Hematopoietic multipotent progenitor cell treated with erythropoietin and hydrocortisone succinate and interleukin-3 and kit ligand, for 17 days (in vitro differentiated cells): ENCODE measurements around the gene CREB3L2.
"Not testable (repeated sequence)": the region's sequence is repeated elsewhere in the genome, so short reads cannot be mapped to it uniquely, and the experiment has no call there.

Experiments
- DNase-seq: peaks from one replicate; pipeline ENCODE4 v3.0.0-alpha.2; 2015; ENCODE audit warnings: low spot score

Gene CREB3L2

DNA sequence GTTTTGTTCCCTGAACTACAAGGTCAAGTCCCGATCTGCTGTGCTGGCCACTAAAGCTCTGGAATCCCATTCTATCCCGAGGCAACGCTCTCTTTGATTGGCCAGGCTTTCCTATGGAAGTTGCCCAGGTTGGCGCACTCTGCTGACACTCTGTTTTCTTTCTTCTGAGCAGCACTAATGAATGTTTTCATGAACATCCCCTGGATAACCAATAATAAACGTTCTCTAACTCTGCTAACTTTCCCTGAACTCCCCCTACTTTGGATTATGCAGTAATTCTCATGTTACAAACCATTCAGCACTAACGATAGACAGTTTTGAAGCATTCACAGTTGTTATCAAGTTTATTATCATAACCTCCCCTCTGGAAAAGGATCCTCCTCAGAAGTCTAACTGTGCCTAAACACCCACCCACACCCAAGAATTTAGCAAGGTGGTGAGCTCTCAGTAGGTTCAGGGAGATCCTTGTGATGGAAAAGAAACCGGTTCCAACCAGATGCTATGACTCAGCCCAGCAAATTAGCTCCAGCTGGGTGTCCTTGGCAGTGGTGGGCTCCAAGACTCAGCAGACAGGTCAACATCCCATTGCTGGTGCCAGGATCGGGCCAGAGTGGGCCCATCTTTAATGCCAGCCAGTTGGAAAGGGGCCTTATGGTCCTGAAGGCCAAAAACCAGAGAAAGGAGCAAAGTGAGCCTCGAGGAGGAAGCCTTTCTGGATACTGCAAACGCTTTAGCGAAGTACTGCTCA lies 68.4 kb downstream of the CREB3L2 start:
- no peak for DNase-seq

DNA sequence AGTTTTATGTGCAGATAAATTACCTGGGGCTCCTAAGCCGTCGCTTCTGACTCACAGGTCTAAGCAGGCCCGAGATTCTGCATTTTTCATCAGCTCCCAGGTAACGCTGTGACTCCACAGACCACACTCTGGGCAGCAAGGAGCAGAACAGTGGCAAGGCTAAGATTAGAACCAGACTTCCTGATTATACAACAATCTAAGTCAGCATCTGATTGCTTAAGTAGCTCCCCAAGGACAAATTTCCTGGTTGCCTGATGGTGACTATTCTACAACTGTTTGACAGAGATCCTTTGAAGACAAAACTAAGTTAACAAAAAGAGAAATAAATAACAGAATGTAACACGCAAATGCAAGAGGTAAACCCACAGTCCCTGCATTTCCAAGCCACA lies 69.0 kb downstream of the CREB3L2 start:
- DNase-seq: no peak

DNA sequence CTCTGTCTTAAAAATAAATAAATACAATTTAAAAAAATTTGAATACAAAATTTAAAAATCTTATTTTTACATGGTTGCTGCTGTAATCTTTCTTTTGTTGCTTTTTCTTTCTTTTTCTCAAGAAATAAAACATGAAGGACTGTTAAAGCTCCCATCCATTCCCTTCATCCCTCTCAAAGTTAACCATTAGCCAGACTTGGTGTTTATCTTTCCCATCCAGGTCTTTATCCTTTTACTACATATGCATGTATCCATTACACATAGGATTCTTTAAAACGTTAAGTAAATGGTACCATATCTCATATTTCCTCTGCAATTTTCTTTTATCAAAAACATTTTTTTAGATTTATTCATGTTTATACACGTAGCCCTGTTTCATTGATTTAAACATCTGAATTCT lies 70.1 kb downstream of the CREB3L2 start:
- DNase-seq: no peak

DNA sequence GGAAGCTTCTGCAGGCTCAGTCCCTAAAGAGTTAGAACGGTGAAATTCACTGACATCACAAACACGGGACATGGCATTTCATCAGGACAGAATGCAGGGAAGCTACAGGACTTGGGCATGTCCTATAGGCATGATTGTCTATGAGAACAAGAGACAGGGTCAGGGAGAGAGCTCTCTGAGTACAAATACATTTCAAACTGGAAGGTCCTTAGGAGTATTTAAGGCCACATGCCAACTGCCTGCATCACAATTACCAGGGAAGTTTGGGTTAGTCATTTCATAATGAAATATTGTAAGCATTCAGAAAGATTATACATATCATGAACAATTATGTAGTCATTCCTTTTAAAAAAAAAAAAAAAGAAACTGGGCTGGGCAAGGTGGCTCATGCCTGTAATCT lies 71.3 kb downstream of the CREB3L2 start:
- no peak for DNase-seq

DNA sequence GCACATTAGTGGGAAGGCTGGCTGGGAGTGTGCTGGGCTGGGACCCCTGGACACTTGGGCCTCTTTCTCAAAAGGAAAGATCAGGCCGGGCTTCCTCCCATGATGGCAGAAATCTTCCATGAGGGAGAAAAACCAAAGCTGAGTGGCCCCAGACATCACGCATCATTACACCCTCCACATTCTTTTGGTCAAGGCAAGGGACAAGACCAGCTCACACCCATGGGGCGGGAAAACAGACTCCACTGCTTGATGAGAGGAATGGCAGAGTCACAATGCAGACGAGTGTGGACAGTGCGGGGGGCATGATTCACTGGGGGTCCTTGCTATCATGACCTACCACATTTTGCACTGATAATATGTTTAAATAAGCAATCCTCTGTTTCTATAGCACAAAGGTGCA lies 73.3 kb downstream of the CREB3L2 start:
- DNase-seq: no peak

DNA sequence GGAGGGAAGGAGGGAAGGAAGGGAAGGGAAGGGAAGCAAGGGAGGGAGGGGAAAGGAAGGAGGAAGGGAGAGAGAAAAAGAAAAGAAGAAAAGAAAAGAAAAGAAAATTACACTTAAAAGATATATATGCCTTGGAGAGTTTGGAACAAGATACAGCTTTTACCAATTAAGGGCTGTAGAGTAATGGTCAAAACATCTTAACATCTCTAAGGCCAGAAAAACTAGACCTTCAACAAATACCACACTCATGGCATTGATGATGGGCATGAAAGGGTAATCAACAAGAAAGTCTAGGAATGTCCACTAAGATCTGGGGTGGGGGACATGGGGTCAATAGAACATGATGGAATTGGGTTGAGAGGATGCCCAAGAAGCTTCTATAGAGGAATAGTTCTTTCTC lies 74.5 kb downstream of the CREB3L2 start:
- no peak for DNase-seq

DNA sequence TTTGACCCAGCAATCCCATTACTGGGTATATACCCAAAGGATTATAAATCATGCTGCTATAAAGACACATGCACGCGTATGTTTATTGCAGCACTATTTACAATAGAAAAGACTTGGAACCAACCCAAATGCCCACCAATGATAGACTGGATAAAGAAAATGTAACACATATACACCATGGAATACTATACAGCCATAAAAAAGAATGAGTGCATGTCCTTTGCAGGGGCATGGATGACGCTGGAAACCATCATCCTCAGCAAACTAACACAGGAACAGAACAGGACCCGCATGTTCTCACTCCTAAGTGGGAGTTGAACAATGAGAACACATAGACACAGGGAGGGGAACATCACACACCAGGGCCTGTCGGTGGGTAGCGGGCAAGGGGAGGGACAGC lies 75.7 kb downstream of the CREB3L2 start:
- DNase-seq: not testable (repeated sequence)

DNA sequence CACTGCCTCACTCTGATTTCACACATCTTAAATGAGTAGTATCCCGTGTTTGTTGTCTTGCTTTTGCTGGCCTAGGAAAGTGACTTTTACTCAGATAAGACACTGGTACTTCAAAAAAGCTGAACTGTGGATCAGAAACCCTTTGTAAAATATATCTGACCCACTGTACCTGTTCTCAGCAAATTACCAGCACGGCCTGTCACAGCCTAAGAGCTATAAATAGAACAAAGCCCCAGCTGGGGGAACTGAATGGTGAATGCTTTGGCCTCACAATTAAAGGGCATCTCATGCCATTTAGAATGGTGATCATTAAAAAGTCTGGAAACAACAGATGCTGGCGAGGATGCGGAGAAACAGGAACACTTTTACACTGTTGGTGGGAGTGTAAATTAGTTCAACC lies 76.1 kb downstream of the CREB3L2 start:
- DNase-seq: no peak

DNA sequence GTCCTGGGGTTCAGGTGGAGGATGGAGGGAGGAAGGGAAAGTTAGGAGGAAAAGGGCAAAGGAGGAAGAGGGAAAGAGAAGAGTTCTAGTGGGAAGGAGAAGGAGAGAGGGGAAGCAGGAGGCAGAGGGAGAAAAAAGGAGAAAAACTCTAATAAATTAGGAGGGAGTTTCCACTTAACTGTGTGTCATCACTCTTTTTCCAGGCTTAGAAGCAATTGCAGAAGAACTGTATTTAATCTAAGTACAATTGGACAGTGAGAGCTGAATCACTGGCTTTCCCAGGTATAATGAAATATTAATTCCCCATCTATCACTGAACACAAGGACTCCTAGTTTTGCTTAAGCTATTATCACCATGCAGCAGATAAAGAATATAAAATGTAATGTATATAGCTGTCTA lies 76.8 kb downstream of the CREB3L2 start:
- DNase-seq: no peak

DNA sequence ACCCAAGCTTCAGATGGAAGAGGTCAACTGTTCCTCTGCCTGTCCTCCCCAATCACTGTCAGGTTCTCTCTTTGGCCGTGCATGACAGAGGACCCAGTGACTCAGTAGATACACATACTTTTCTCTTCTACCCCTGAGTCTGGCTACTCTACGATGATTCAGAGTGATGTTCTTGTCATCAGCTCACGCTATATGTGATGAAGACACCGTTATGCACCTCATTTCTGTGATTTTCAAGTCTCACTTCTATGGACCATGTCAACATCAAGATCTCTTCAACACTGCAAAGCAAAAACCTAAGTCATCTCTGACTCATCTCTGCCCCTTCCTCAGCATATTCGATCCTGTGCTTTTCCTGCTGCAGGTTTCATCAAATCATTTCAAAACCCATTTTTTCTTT lies 78.5 kb downstream of the CREB3L2 start:
- no peak for DNase-seq

DNA sequence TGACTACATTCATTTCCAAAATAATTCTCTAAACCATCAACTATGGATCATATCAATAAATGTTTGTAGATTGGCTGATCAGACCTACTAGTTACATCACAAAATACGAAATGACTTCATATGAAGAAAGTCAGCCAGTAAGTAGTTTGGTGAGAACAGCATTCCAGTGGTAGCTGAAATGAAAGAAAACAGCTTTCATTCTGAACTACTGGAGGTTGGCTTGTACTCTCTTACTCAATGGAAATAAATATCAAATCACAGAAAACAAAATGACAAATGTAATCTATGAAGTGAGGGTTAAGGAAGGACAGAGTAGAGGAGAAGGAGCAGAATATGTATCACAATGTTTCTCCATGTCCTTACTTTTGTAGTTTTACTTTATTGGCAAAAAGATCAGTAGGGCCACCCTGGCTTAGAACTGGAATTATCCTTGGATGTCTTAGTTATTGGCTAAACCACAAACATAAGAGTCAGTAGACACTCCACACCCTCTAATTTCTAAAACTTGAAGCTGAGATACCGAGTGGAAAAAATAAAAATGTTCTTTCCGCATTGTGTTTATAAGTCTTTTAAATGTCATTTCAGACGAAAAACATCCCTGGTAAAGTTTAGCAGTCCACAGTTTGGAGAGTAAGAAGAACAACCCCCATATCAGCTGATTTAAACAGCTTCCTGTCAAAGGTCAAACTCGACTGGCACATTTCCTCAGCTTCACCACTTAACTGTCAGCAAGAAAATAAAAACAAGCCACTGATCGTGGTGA lies 81.1 kb downstream of the CREB3L2 start:
- no peak for DNase-seq

DNA sequence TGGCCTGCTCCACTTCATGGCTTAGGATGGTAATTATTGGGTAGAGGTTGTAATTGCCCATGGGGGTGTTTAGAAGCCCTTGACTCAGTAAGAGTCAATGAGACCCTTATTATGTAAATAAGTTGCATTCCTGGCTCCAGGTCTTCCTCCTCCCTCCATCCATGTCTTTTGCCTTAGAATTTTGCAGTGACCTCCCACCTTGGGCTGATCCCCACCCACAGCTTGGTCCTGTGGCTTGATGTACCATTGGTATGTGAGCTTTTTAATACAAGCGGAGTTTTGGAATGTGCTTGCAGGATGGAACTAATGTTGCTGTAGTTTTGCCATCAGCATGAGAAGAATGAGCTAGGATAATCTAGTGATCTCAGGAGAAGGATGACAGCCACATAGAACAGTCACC lies 81.9 kb downstream of the CREB3L2 start:
- no peak for DNase-seq

DNA sequence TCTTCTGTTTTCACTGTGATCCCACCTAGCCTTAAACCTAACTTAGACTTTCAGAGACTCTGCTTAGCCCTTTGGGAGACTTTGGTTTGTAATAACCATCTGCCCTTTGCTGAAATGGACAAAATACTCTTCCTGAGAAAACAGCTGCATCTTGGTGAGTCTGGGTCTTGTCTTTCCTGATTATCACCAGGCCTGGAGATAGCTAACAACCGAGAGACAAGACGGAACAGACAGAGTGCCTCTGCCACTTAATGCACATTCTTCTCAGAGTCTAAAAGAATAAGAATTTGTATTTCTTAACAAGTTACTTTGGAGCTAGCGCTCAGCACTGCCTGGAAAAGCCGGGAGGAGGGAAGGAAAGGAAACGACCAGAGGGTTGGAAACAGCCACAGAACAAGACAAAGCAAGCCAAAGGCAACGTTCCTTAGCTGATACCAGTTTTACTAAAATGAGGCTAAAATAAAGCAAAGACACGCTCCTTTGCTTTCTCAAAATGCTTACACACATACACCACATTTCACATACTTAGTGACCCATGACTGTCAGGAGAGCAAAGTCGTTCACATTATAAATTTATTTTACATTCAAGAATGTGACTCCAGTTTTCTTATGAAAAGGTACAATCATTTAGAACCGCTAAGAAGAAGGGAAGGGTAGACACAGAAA lies 84.8 kb downstream of the CREB3L2 start:
- no peak for DNase-seq

DNA sequence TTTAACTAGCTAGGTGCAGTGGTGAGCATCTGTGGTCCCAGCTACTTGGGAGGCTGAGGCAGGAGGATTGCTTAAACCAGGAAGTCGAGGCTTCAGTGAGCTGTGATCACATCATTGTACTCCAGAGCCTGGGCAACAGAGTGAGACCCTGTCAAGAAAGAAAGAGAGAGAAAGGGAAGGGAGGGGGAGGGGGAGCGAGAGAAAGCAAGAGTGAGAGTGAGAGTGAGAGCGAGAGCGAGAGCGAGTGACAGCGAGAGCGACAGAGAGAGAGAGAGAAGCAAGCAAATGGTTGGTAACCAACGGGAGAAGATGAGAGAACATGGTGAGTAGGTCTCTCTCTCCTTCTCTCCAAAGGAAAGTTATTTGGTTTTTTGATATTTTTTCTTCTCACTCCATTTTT lies 85.3 kb downstream of the CREB3L2 start:
- no peak for DNase-seq

DNA sequence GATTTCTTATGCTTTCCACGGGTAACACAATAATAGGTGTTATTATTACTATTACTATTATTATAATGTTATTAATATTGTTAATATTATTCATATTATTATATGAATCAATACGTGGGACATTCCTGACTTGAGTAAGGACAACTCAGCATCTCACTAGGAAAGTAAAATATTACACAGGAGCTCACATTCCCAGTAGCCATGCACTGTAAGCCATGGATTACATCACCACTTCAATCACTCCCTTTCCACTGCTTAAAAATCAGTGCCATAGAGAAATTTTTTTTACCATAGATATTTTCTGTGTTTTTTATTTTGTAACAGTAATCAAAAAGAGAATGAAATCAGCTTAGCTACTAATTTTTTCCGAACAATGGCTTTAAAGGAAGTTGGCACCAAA lies 86.6 kb downstream of the CREB3L2 start:
- no peak for DNase-seq

DNA sequence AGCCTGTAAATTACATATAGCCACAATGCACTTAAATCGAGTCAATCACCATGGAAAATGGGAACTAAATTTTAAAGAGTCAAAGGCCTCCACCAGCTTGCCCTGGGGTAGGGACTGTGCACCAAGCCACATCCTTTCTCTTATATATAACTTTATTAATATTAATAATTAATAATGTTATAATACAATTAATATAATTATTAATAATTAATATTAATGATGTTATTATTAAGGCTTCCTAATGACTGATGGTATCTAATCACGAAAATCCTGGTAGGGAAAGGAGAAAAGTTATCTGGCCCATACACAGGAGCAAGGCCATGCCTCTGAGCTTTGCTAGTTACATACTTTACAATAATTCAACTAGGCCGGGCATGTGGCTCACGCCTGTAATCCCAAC lies 87.9 kb downstream of the CREB3L2 start:
- no peak for DNase-seq

DNA sequence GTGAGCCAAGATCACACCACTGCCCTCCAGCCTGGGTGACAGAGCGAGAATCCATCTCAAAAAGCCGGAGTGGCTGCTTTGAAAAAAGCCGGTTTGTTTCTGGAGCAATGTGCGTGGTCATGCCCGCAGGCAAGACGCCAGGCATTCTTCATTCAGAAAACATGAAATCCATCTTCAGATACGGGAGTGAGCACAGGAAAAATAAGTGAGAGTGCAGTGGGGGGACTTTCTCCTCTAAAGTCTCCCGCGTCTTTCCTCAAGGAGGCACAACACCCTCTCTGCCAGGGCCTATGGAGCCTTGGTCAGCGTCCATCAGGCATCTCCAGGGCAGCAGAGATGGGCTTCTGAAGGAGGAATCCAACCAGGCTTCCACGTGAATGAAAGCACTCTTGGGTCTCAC lies 92.8 kb downstream of the CREB3L2 start:
- DNase-seq: no peak

DNA sequence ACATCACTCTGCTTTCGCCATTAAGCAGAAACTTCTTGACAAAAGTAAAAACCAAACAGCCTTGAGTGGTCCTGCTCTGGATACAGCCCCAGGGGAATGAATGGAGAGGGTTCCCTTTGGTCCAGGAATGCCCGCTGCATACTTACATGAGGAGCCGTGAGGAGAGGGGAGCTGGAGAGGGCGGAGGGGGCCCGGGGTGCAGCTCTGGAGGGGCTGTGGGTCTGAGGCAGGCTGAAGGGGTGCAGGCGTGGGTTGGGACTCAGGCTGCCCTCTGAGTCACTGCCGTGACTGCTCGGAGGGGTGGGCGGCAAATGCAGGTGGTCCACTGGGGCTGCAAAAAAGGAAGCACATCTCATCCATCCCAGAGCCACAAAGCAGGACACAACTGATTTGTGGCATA lies 93.8 kb downstream of the CREB3L2 start:
- DNase-seq: no peak

DNA sequence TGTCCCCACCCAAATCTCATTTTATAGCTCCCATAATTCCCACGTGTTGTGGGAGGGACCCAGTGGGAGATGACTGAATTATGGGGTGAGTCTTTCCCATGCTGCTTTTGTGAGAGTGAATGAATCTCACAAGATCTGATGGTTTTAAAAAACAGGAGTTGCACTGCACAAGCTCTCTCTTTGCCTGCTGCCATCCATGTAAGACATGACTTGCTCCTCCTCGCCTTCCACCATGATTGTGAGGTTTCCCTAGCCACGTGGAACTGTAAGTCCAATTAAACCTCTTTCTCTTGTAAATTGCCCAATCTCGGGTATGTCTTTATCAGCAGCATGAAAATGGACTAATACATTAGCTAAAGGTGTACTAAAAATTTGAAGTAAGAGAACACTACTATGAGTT lies 95.2 kb downstream of the CREB3L2 start:
- DNase-seq: not testable (repeated sequence)

DNA sequence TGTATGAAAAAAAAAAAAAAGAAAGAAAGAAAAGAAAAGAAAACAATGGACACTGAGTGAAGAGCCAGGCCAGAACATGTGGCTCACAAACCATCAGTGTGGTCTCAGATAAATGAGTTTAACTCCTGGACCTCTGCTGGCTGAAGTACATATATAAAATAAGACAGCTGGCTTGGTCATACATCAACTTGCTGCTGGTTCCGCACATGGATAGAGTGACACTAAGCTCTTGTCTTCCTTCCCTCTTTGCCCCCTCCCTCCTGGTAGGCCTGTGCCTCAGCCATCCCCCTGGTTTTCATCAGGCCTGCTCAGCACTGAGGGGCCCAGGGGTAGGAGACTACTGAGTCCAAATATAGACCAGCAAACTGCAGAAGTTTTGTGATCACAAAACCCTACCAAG lies 97.1 kb downstream of the CREB3L2 start:
- no peak for DNase-seq

DNA sequence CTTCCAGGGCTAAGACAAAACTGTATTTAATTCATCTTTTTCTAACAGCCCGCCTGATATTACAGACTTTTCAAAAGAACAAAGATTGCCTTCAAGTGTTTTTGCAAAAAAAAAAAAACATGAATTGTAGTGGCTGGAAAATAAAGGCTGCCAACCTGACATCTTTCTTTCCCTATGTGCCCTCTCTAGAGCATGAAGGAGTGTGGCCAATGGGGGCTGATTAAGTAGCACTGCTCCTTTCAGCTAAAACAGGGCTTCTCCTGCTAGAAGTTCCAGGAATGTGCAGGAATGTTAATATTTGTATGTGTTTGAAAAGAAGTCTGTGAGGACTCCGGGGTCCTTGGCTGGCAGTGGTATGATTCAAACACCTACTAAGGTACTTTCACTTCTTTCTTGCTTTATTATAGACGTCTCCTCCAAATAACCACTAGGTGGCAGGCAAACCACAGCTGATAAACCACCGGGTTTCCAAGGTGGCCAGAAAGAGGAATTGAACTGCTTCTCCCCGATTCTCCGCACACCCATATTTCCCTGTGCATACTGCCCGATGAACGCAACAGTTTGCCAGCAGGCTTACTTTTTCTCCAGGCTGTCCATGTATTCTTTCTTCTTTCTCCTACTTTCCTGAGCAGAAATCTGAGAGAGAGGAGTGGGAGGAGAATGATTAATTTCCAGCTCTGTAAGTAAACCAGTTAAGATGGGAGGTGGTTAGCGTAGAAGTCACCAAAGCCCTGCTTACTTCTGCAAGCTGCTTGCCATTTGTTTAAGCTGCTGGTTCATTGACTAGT lies 98.3 kb downstream of the CREB3L2 start:
- DNase-seq: peak; percentile 83

DNA sequence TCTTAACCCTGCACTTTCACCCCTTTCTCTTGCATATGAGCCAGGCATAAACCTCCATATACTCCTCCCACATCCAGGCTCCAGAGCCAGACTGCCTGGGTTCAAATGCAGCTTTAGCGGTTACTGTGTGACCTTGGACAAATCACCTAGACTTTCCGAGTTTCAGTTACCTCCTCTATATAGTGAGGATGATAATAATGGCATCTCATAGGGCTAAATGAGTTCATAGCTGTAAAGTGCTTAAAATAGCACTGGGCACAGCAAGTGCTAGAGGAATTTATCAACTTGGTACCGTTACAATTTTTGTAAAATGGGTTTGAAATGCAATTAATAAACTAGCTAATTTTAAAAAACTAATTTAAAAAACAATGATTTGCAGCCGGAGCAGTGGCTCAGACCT lies 101.7 kb downstream of the CREB3L2 start:
- DNase-seq: no peak
